ENCODE results near the gene LACTBL1. TPM values are rescaled to one million over a fixed set of nuclear protein-coding genes. Genes with fewer than 3 reads are reported as not detected.

Gene LACTBL1, protein sequence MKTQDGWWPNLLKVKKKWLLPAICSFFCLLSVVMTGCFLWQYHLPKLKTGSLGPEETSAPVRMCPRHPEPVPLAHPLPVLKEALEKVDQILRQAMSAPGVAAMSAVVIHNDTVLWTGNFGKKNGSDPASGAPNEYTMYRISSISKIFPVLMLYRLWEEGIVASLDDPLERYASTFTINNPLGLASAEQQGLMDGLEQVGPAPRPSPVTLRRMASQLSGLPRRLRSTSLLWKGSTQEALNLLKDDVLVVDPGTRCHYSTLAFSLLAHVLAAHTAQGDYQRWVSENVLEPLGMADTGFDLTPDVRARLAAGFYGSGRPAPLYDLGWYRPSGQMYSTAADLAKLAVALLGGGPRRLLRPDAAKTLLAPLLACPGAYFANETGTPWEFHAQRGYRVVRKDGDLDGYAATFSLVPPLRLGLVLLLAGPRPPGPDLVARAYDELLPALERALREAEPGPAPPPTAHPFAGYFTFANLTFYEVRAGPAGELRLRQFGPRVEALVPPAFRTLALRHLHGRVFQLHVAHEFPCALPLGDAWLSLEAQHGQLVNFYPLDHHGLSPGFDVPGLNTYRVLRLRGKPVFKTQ
- total RNA-seq = 19.6 TPM

DNA sequence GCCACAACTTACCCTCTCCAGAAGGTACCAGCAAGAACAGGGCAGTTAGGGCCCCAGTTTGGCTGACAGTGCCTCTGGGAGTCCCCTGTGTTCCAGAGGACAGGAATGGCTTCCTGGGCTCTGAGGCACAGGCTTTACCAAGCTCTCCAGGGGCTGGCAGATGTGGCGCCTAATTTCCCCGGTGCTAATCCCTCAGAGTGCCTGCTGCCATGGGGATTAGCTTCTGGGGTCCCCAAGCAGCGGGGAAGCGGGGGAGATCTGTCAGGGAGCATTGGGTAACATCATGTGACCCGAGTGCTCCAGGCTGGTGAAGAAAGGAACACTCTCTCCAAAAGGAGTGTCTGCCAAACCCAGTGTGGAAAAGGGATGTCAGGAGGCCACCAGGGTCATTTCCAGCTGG is at the start of gene LACTBL1:
Gene LACTBL1, minus strand, starts transcription at position 107 of the 400 bp plus-strand sequence. CDS start 550 bp downstream, outside the sequence.

DNA sequence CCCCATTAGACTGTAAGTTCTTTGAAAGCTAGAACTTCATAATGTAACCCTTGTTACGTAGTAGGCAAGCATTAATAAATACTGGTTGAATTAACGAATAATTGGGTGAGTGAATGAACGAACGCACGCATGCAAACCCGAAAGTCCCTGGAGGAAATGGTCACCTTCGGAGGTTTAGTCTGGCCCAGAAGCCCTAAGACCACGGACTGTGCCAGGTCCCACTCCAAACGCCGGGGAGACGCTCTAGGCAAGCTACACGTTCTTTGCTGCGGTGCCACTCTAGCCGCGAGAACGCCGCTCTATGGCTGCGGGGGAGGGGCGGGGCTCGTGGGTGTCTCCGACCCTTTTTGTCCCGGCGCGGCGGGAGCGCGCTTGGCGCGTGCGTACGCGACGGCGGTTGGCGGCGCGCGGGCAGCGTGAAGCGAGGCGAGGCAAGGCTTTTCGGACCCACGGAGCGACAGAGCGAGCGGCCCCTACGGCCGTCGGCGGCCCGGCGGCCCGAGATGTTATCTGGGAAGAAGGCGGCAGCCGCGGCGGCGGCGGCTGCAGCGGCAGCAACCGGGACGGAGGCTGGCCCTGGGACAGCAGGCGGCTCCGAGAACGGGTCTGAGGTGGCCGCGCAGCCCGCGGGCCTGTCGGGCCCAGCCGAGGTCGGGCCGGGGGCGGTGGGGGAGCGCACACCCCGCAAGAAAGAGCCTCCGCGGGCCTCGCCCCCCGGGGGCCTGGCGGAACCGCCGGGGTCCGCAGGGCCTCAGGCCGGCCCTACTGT is 46.6 kb upstream of the LACTBL1 start, which contains the start of gene KDM1A:
Gene KDM1A, plus strand, starts transcription at position 375 of the 769 bp plus-strand sequence. Its CDS starts 129 bp downstream, at position 504.

Other genes with a start within 250 kb of the LACTBL1 start
- not detected for gene TEX46, start 43.0 kb upstream of the LACTBL1 start, total RNA-seq
- gene KDM1A, start 46.6 kb upstream of the LACTBL1 start, total RNA-seq = 158 TPM
- 26.1 TPM for gene LUZP1, start 196.0 kb upstream of the LACTBL1 start, total RNA-seq
- gene HTR1D, start 244.6 kb upstream of the LACTBL1 start, total RNA-seq = not detected